AG09309 (cell line): ENCODE results near the gene RNF38.
"Not testable (repeated sequence)": the region's sequence is repeated elsewhere in the genome, so short reads cannot be mapped to it uniquely, and the experiment has no call there.

ENCODE experiments used
- DNase-seq: peaks from one replicate; pipeline ENCODE4 v3.0.0-alpha.2; 2010; ENCODE audit warnings: low read depth
- H3K4me3 ChIP-seq: 2 replicates; pipeline ENCODE4 v1.5.1; 2011; ENCODE audit warnings: mild to moderate bottlenecking, low read depth, low read length, moderate library complexity; ENCODE audit not compliant: control insufficient read depth
- TF ChIP-seq, protein P1 (sequence below): IDR thresholded peaks from 2 replicates; pipeline ENCODE4 v1.5.1; 2011; ENCODE audit warnings: mild to moderate bottlenecking, low read depth, low read length, inconsistent platforms; ENCODE audit not compliant: insufficient read depth, control insufficient read depth; ENCODE audit errors: missing control alignments

Gene RNF38

DNA sequence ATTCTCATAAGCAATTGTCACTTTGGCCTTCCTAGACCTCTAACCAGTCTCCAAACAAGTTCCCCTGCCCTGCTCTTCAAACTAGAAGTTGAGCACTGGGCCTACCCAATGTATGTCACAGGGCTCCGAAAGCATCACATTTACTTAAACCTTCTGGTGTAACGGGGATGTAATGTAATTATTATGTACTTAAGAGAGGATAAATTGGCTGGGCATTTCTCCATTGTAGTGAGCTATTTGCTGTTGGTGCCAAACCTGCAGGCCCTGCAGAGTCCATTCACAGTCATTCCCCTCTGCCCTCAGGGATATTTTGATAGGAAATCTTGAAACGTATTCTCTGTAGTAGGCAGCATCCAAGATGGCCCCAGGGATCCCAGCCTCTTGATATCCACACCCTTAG lies 77.6 kb downstream of the RNF38 start:
- no peak overlapping the region for H3K4me3 ChIP-seq
- TF ChIP-seq, protein P1, sequence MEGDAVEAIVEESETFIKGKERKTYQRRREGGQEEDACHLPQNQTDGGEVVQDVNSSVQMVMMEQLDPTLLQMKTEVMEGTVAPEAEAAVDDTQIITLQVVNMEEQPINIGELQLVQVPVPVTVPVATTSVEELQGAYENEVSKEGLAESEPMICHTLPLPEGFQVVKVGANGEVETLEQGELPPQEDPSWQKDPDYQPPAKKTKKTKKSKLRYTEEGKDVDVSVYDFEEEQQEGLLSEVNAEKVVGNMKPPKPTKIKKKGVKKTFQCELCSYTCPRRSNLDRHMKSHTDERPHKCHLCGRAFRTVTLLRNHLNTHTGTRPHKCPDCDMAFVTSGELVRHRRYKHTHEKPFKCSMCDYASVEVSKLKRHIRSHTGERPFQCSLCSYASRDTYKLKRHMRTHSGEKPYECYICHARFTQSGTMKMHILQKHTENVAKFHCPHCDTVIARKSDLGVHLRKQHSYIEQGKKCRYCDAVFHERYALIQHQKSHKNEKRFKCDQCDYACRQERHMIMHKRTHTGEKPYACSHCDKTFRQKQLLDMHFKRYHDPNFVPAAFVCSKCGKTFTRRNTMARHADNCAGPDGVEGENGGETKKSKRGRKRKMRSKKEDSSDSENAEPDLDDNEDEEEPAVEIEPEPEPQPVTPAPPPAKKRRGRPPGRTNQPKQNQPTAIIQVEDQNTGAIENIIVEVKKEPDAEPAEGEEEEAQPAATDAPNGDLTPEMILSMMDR: no peak
- DNase-seq: no peak

DNA sequence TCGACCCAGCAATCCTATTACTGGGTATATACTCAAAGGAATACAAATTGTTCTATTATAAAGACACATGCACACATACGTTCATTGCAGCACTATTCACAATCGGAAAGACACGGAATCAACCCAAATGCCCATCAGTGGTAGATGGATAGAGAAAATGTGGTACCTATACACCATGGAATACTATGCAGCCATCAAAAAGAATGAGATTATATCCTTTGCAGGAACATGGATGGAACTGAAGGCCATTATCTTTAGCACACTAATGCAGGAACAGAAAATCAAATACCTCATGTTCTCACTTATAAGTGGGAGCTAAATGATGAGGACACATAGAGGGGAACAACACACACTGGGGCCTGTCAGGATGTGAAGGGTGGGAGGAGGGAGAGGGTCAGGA lies 78.2 kb downstream of the RNF38 start:
- DNase-seq, H3K4me3 ChIP-seq: not testable (repeated sequence)

DNA sequence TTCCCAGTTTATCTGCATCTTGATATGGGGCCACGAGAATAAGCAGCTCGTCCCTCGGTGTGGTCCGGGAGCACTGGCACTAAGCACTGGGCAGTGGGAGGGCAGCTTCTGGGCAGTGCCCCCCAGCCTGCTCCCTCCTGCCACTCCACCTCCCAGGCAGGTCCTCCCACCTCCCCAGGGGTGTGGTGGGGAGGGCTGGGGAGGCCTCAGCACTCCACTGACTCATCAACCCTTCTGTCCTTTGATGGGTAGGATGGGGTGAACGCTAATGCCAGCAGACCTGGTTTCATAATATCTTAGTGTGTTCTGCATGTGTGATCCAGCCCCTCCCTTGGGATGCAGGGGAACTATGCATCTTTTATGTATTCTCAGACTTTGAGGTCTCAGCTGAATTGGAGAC lies 79.6 kb downstream of the RNF38 start:
- TF ChIP-seq, protein P1: no peak
- DNase-seq: no peak
- H3K4me3 ChIP-seq: no peak overlapping the region

DNA sequence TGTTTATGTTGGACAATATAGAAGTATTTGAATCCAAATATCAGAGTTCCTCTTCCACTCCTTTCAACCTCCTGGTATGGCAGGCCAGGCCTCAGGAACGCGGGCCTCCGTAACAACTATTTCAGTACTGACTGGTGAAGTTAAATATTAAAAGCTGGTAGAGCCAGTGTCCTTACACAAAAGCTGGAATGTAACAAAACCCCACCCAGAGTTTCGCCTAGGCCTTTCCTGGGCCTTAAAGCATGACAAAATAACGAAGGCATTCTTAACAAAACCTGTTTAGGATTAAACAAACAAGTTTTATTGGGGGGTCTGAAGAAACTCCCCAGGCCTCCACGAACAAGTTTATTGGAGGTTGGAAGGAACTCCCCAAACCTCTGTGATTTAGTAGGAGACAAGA lies 80.3 kb downstream of the RNF38 start:
- DNase-seq: no peak
- TF ChIP-seq, protein P1: no peak
- H3K4me3 ChIP-seq: no peak overlapping the region

DNA sequence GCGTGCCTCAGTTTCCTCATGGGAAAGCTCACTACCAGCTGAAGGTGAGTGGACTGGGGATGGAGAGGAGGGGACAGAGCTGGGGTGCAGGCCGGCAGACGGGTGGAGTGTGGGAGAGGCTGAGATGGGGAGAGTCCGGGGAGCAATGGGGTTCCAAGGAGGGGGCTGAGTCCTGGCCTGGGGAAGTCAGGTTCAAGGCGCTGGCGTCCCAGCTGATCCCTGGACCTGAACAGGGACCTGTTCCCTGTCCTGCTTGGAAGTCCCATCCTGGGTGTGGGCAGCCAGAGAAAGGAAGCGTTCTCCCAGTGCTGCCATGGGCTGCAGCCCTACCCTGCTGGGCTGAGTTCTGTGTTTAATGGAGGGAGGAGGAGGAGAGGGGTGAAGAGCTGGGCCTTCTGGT lies 80.9 kb downstream of the RNF38 start:
- TF ChIP-seq, protein P1: no peak
- H3K4me3 ChIP-seq: no peak overlapping the region
- DNase-seq: no peak

DNA sequence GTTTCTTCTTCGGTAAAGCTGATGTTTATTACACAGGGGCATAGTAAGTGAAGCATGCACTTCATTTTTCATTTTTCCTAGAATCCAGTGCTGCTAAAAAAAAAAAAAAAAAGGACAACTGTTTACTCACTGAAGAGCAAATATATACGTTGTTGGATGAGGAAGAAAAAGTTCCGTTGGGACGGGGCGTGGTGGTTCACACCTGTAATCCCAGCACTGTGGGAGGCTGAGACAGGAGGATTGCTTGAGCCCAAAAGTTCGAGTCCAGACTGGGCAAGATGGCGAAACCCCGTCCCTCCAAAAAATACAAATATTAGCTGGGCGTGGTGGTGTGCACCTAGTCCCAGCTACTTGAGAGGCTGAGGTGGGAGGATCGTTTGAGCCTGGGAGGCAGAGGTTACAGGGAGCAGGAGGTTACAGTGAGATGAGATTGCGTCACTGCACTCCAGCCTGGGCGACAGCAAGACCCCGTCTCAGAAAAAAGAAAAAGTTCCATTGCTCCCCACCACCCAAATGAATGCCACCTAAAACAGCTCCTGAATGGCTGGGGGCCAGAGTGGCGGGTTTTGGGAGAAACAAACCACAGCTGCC lies 81.8 kb downstream of the RNF38 start:
- no peak overlapping the region for H3K4me3 ChIP-seq
- DNase-seq: no peak
- TF ChIP-seq, protein P1: no peak

DNA sequence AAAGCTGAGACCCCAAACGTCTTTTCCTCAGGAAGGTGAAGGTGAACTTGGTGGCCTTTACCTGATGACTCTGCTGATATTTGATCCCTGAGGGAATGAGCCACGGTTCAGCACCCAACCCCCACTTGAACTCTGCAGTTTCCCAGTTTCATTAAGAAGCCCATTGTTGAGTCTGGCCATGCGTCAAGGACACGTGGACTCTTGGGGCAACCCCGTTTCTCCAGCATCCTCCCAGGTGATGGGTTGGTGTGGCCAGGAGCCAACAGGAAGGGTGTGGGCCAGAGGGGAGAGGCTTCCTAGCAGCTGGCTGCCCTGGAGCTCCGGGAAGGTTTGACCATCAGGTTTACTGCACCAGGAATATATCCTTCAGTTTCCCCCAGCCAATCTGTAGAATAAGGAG lies 82.3 kb downstream of the RNF38 start:
- H3K4me3 ChIP-seq: no peak overlapping the region
- TF ChIP-seq, protein P1: no peak
- DNase-seq: no peak
